HepG2 (cell line): ENCODE data around the gene PTPN13. TPM values are rescaled to one million over a fixed set of nuclear protein-coding genes. Genes with fewer than 3 reads are reported as not detected.

Source experiments
- ATAC-seq: fragments of 200-7000 bp; cut with Tn5 transposase; 3 replicates; pipeline ENCODE4 v1.9.1; 2020; ENCODE audit warnings: mild to moderate bottlenecking, moderate library complexity
- Bru-seq: library from RNA; stranded (reverse); fragments of 400-500 nt; gene quantifications from one replicate; lab custom pipeline; 2021; lab: Mats Ljungman, UMichigan
- BruChase-seq, 2 experiments: library from RNA; stranded (reverse); fragments of 400-500 nt; gene quantifications; one replicate each; lab custom pipeline; 2021; lab: Mats Ljungman, UMichigan
- BruUV-seq: library from RNA; stranded (reverse); fragments of 400-500 nt; replicated peaks from 2 replicates; lab custom pipeline; 2021; lab: Mats Ljungman, UMichigan
- CTCF ChIA-PET: fragments of 300-600 bp; formaldehyde crosslinking; extraction: SDS; loops from one replicate; lab custom pipeline; 2021; ENCODE audit warnings: low total read pairs, inconsistent platforms, low intra/inter-chr PET ratio; lab: Yijun Ruan, JAX
- POLR2A ChIA-PET: fragments of 350-600 bp; sonication (Branson Sonifier 250); formaldehyde crosslinking; loops from one replicate; lab custom pipeline; 2020; ENCODE audit warnings: antibody characterized with exemption, inconsistent platforms; lab: Yijun Ruan, JAX
- DNase-seq: peaks from one replicate; pipeline ENCODE4 v3.0.0-alpha.2; 2015; ENCODE audit warnings: low spot score
- FAIRE-seq: peaks from 3 replicates; lab custom pipeline; 2011; peaks lifted over from hg19 to GRCh38; lab: Jason Lieb, UNC
- H2AFZ ChIP-seq: one replicate; pipeline ENCODE4 v1.6.1; 2011; ENCODE audit warnings: low read length, inconsistent platforms
- H3K27ac ChIP-seq: fragments of 300-600 bp; 3 replicates; pipeline ENCODE4 v1.8.0; 2011; ENCODE audit warnings: mixed run types, mild to moderate bottlenecking, mixed read lengths, low read length, inconsistent platforms; ENCODE audit not compliant: insufficient read depth; ENCODE audit errors: extremely low read length
- H3K27me3 ChIP-seq, 2 experiments: fragments of 200-600 bp in 1 of 2; 2 replicates in 1 of 2; 3 replicates in 1 of 2; pipeline versions ENCODE4 v1.6.0 to v1.8.0; 2011; ENCODE audit warnings: low read length in 2 of 2, mild to moderate bottlenecking in 2 of 2, moderate library complexity in 2 of 2, inconsistent platforms in 1 of 2; ENCODE audit not compliant: insufficient read depth in 2 of 2, control insufficient read depth in 1 of 2
- H3K36me3 ChIP-seq, 2 experiments: fragments of 200-600 bp in 1 of 2; replicated peaks in 1 of 2; 2 replicates in 1 of 2; 3 replicates in 1 of 2; pipeline versions ENCODE4 v1.5.1 to v1.8.0; 2011; ENCODE audit warnings: low read length in 2 of 2, inconsistent platforms in 1 of 2; ENCODE audit not compliant: insufficient read depth in 2 of 2, control insufficient read depth in 1 of 2
- H3K4me1 ChIP-seq: 2 replicates; pipeline ENCODE4 v1.5.1; 2012; ENCODE audit warnings: low read length, inconsistent platforms; ENCODE audit not compliant: insufficient read depth
- H3K4me2 ChIP-seq: 2 replicates; pipeline ENCODE4 v1.6.0; 2011; ENCODE audit warnings: low read depth, low read length, inconsistent platforms
- H3K4me3 ChIP-seq, 3 experiments: fragments of 200-600 bp in 1 of 3; sonication (generic), shearing (Covaris generic) in 1 of 3; replicated peaks in 1 of 3; 2 replicates each; pipeline ENCODE4 v1.5.1; 2011 to 2016; ENCODE audit warnings: low read length in 3 of 3, inconsistent platforms in 2 of 3, low read depth in 2 of 3, mild to moderate bottlenecking in 2 of 3, control low read depth in 1 of 3, mixed read lengths in 1 of 3; ENCODE audit not compliant: insufficient read depth in 1 of 3
- H3K79me2 ChIP-seq: one replicate; pipeline ENCODE4 v1.6.1; 2011; ENCODE audit warnings: low read length, inconsistent platforms; ENCODE audit not compliant: insufficient read depth
- H3K9ac ChIP-seq: 2 replicates; pipeline ENCODE4 v1.6.0; 2011; ENCODE audit warnings: mild to moderate bottlenecking, low read depth, low read length, inconsistent platforms; ENCODE audit not compliant: insufficient read depth
- H3K9me3 ChIP-seq: 2 replicates; pipeline ENCODE4 v1.5.1; 2012; ENCODE audit warnings: mild to moderate bottlenecking, low read length
- H4K20me1 ChIP-seq: 2 replicates; pipeline ENCODE4 v1.6.0; 2011; ENCODE audit warnings: inconsistent platforms, mild to moderate bottlenecking, low read length, moderate library complexity; ENCODE audit not compliant: insufficient read depth
- BCL3 ChIP-seq: sonication (generic); formaldehyde crosslinking; IDR thresholded peaks from 2 replicates; pipeline ENCODE4 v1.5.1; 2020; ENCODE audit warnings: mild to moderate bottlenecking, missing genetic modification reagents, moderate library complexity
- CBX5 ChIP-seq: sonication (generic); formaldehyde crosslinking; IDR thresholded peaks from 2 replicates; pipeline ENCODE4 v1.4.0; 2020; ENCODE audit warnings: missing genetic modification reagents, borderline replicate concordance
- MXI1 ChIP-seq: IDR thresholded peaks from 3 replicates; pipeline ENCODE4 v1.6.1; 2012; ENCODE audit warnings: low read depth, low read length, inconsistent platforms, borderline replicate concordance
- NFYB ChIP-seq: sonication (generic); formaldehyde crosslinking; IDR thresholded peaks from 2 replicates; pipeline ENCODE4 v1.4.0; 2020; ENCODE audit warnings: missing genetic modification reagents
- NFYC ChIP-seq: IDR thresholded peaks from 2 replicates; pipeline ENCODE4 v1.6.1; 2016; ENCODE audit warnings: missing genetic modification reagents, missing compliant biosample characterization
- RFX1 ChIP-seq: fragments of 450-650 bp; IDR thresholded peaks from 2 replicates; pipeline ENCODE4 v1.6.1; 2017
- RFX3 ChIP-seq: IDR thresholded peaks from 2 replicates; pipeline ENCODE4 v1.6.1; 2016; ENCODE audit warnings: missing biosample characterization, missing genetic modification reagents
- U2AF2 ChIP-seq: fragments of 200-400 bp; formaldehyde crosslinking; IDR thresholded peaks from 2 replicates; pipeline ENCODE4 v1.6.1; 2017; ENCODE audit warnings: low read depth, mild to moderate bottlenecking, low read length
- ZNF777 ChIP-seq: sonication (generic); formaldehyde crosslinking; IDR thresholded peaks from 2 replicates; pipeline ENCODE4 v1.4.0; 2020; ENCODE audit warnings: missing genetic modification reagents
- WGBS: methylation state at CpG from one replicate; pipeline ENCODE4 v1.1.6; 2017; ENCODE audit warnings: low lambda C conversion rate; 5-methylcytosine and 5-hydroxymethylcytosine counted together
- in situ Hi-C: cut with HindIII; loops from 2 replicates; pipeline ENCODE4 v1.10.0; 2017; ENCODE audit warnings: low pct_unique_long_range_greater_than_20kb; ENCODE audit not compliant: extremely low pct_ligation_motif_present
- intact Hi-C: fragments of 100-400 bp; cut with micrococcal nuclease; formaldehyde crosslinking; loops from one replicate; pipeline ENCODE4 v1.10.0; 2022; ENCODE audit not compliant: unreplicated experiment
- long read RNA-seq, 2 experiments: library from RNA in 1 of 2; library from polyadenylated mRNA in 1 of 2; stranded (forward) in 1 of 2; unstranded in 1 of 2; transcript quantifications; one replicate each; pipeline ENCODE4 v2.0.0, GENCODE V29; 2019 to 2022
- polyA minus RNA-seq, 3 experiments: library from RNA; depleted of rRNA, polyadenylated mRNA; stranded (reverse); fragments of >200 nt; gene quantifications; 2 replicates each; pipeline ENCODE4 v1.2.3, GENCODE V29; 2011; ENCODE audit warnings: low replicate concordance in 1 of 3
- polyA plus RNA-seq, 8 experiments: library from polyadenylated mRNA; depleted of rRNA in 3 of 8; stranded (reverse) in 7 of 8; unstranded in 1 of 8; fragments of >200 nt; fragmentation: Illumina TruSeq in 4 of 8; extraction: Trizol in 4 of 8; gene quantifications; 2 replicates each; pipeline versions ENCODE4 v1.2.1 to v1.2.3, GENCODE V29; 2011 to 2016; ENCODE audit warnings: low read depth in 4 of 8, missing spikeins in 1 of 8, mixed read lengths in 1 of 8; ENCODE audit not compliant: insufficient read depth in 1 of 8
- total RNA-seq, 5 experiments: library from RNA; depleted of rRNA; stranded (reverse); fragments of >200 nt; fragmentation: Illumina TruSeq; extraction: Trizol; gene quantifications; 2 replicates each; pipeline ENCODE4 v1.2.3, GENCODE V29; 2016; ENCODE audit warnings: low read depth in 1 of 5
- TF ChIP-seq, protein P1 (sequence below): IDR thresholded peaks from 2 replicates; pipeline ENCODE4 v1.6.1; 2016; ENCODE audit warnings: control low read depth

Gene PTPN13, protein sequence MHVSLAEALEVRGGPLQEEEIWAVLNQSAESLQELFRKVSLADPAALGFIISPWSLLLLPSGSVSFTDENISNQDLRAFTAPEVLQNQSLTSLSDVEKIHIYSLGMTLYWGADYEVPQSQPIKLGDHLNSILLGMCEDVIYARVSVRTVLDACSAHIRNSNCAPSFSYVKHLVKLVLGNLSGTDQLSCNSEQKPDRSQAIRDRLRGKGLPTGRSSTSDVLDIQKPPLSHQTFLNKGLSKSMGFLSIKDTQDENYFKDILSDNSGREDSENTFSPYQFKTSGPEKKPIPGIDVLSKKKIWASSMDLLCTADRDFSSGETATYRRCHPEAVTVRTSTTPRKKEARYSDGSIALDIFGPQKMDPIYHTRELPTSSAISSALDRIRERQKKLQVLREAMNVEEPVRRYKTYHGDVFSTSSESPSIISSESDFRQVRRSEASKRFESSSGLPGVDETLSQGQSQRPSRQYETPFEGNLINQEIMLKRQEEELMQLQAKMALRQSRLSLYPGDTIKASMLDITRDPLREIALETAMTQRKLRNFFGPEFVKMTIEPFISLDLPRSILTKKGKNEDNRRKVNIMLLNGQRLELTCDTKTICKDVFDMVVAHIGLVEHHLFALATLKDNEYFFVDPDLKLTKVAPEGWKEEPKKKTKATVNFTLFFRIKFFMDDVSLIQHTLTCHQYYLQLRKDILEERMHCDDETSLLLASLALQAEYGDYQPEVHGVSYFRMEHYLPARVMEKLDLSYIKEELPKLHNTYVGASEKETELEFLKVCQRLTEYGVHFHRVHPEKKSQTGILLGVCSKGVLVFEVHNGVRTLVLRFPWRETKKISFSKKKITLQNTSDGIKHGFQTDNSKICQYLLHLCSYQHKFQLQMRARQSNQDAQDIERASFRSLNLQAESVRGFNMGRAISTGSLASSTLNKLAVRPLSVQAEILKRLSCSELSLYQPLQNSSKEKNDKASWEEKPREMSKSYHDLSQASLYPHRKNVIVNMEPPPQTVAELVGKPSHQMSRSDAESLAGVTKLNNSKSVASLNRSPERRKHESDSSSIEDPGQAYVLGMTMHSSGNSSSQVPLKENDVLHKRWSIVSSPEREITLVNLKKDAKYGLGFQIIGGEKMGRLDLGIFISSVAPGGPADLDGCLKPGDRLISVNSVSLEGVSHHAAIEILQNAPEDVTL (N-terminal part only)
- total RNA-seq (2016; rRNA removed; fragmentation: Illumina TruSeq; extraction: Trizol) (not detected in 2 replicates), polyA plus RNA-seq (2011; rRNA removed) (not detected in 2 replicates), polyA minus RNA-seq (2011; rRNA and poly(A)+ RNA removed; ENCODE audit: low replicate concordance) (8.6 TPM in 1 of 2 replicates, not detected in the other), Bru-seq, nascent RNA (percentile 13 among the genes with signal in this experiment), BruChase-seq, experiment 1, labeled RNA remaining after a 6-hour chase (percentile 12 among the genes with signal in this experiment), BruChase-seq, experiment 2, labeled RNA remaining after a 2-hour chase (percentile 14 among the genes with signal in this experiment)
- total RNA-seq (2016; cell fraction: cytosol; rRNA removed; fragmentation: Illumina TruSeq; extraction: Trizol; ENCODE audit: low read depth) = not detected in 2 replicates
- total RNA-seq (2016; cell fraction: insoluble cytoplasmic fraction; rRNA removed; fragmentation: Illumina TruSeq; extraction: Trizol) = not detected in 2 replicates
- total RNA-seq (2016; cell fraction: membrane; rRNA removed; fragmentation: Illumina TruSeq; extraction: Trizol) = not detected in 2 replicates
- not detected in 2 replicates for total RNA-seq (2016; cell fraction: nucleus; rRNA removed; fragmentation: Illumina TruSeq; extraction: Trizol)
- polyA plus RNA-seq (2011; cell fraction: cytosol; rRNA removed) = under 0.01 TPM in 1 of 2 replicates, not detected in the other
- polyA plus RNA-seq (2011; cell fraction: nucleus; rRNA removed) = 0.02 TPM in 1 of 2 replicates, not detected in the other
- not detected in 2 replicates for polyA plus RNA-seq (2012)
- not detected in 2 replicates for polyA plus RNA-seq (2016; cell fraction: cytosol; fragmentation: Illumina TruSeq; extraction: Trizol; ENCODE audit: low read depth)
- not detected in 2 replicates for polyA plus RNA-seq (2016; cell fraction: insoluble cytoplasmic fraction; fragmentation: Illumina TruSeq; extraction: Trizol; ENCODE audit: low read depth)
- not detected in 2 replicates for polyA plus RNA-seq (2016; cell fraction: membrane; fragmentation: Illumina TruSeq; extraction: Trizol; ENCODE audit: low read depth)
- not detected in 2 replicates for polyA plus RNA-seq (2016; cell fraction: nucleus; fragmentation: Illumina TruSeq; extraction: Trizol; ENCODE audit: insufficient read depth, low read depth)
- polyA minus RNA-seq (2011; cell fraction: cytosol; rRNA and poly(A)+ RNA removed) = not detected in 2 replicates
- not detected in 2 replicates for polyA minus RNA-seq (2011; cell fraction: nucleus; rRNA and poly(A)+ RNA removed)
- long read RNA-seq, experiment 1 = 0 reads
- long read RNA-seq, experiment 2 = 0 reads

DNA sequence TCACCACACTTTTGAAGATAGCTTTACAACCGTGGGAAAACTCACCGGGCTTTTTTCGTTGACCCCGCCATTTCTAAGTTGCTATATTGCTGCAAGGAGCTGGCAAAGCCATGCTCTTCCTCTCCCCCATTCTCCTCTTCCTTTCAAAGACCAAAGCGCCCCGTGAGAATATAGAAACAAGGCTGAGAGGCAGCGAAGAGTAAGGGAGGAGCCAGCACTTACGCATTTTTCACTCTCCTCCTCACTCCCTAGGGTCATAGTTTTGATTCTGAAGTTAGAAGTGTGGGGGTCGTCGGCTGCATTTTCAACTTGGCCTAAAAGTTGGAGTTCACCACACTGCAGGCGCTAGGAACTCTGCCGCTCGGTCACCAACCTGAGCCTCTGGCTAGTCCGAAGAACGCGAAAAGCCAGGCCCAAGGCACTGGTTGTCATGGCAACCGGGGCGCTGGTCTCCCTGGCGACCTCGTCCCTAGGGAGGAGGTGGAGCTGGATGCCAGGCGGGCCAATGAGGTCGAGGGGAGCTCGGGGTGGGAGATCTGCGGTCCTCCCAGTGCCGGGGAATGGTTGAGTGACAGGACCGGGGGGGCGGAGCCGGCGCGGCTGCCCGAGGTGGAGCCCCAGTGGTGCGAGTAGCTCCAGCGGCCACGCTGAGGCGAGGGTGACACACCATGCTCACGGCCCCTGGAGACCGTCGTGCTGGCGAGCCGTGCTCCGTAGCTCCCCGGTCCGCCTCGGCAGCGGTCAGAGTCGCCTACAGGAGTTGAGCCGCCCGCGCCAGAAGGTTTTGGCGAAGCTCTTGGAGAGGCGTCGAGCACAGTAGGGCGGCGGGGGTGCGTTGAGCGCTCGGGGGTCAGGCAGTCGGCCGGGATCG, at the start of gene PTPN13:
PTPN13 (plus strand) TSS at position 628 of the 871 bp plus-strand sequence. CDS start 40,942 bp downstream, outside the sequence.
- intact Hi-C loops (no loop called here), in situ Hi-C loops (no loop called here)
- ChIA-PET CTCF (no interaction called here), POLR2A (no interaction called here)
- WGBS = 50% methylated on average over 26 of the region's 60 CpGs
- Histone ChIP-seq H3K4me1 (no peaks in the 10 kb centered on the region), H3K27ac (no peak within 1 kb of the TSS), H3K27me3 (peaks cover 0 to 23% of the 10 kb centered on the region in 2 experiments; a peak in 3 of 5 replicates), H4K20me1 (no peaks in the 10 kb centered on the region), H3K9me3 (no peaks in the 10 kb centered on the region), H3K4me2 (peak within 1 kb of the TSS; percentile 32; the same call in 1 of the 2 replicates), H3K79me2 (no peaks in the 10 kb centered on the region), H3K36me3 (no peaks in the 10 kb centered on the region), H3K4me3 (peak within 1 kb of the TSS in 1 of 3 experiments; percentile 16; a peak in 1 of 6 replicates), H3K9ac (no peak within 1 kb of the TSS), H2AFZ (no peak within 1 kb of the TSS)
- FAIRE-seq (no peak), DNase-seq (peak; percentile 42), ATAC-seq (peak; percentile 96)
- BruUV-seq = no TSS peak
- TF ChIP-seq NFYC = 0 out of 2 replicates have a peak, but pooled peaks have one; percentile 26
- TF ChIP-seq CBX5 (CRISPR knock-in tag) = no peak
- TF ChIP-seq ZNF777 (CRISPR knock-in tag) = peak; percentile 54; the same call in 1 of the 2 replicates
- TF ChIP-seq RFX1 = peak; percentile 80
- TF ChIP-seq BCL3 (CRISPR knock-in tag) = no peak
- TF ChIP-seq MXI1 = peak; percentile 43; the same call in 1 of the 3 replicates
- TF ChIP-seq, protein P1, sequence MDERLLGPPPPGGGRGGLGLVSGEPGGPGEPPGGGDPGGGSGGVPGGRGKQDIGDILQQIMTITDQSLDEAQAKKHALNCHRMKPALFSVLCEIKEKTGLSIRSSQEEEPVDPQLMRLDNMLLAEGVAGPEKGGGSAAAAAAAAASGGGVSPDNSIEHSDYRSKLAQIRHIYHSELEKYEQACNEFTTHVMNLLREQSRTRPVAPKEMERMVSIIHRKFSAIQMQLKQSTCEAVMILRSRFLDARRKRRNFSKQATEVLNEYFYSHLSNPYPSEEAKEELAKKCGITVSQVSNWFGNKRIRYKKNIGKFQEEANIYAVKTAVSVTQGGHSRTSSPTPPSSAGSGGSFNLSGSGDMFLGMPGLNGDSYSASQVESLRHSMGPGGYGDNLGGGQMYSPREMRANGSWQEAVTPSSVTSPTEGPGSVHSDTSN (CRISPR knock-in tag) = peak; percentile 56; the same call in 1 of the 2 replicates
- TF ChIP-seq NFYB (CRISPR knock-in tag) = peak; percentile 59
- peak; percentile 74 for TF ChIP-seq RFX3 (CRISPR knock-in tag)
- 0 out of 2 replicates have a peak, but pooled peaks have one; percentile 63 for TF ChIP-seq U2AF2
